Measurements from ENCODE around the gene SPNS2.

- TF ChIP-seq, protein P1, sequence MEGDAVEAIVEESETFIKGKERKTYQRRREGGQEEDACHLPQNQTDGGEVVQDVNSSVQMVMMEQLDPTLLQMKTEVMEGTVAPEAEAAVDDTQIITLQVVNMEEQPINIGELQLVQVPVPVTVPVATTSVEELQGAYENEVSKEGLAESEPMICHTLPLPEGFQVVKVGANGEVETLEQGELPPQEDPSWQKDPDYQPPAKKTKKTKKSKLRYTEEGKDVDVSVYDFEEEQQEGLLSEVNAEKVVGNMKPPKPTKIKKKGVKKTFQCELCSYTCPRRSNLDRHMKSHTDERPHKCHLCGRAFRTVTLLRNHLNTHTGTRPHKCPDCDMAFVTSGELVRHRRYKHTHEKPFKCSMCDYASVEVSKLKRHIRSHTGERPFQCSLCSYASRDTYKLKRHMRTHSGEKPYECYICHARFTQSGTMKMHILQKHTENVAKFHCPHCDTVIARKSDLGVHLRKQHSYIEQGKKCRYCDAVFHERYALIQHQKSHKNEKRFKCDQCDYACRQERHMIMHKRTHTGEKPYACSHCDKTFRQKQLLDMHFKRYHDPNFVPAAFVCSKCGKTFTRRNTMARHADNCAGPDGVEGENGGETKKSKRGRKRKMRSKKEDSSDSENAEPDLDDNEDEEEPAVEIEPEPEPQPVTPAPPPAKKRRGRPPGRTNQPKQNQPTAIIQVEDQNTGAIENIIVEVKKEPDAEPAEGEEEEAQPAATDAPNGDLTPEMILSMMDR (IDR thresholded peaks at IDR 0.05): no peak
- TF ChIP-seq POLR2A (IDR thresholded peaks at IDR 0.05) (no peak), POLR2AphosphoS5 (IDR thresholded peaks at IDR 0.05) (no peak), EP300 (IDR thresholded peaks at IDR 0.05) (no peak)
These were observed 88.5 kb downstream of the SPNS2 start for GRCh38 chr17:4587195-4587594.

All from upper lobe of left lung (tissue), 4 donors.